SIG-M5 (cell line): ENCODE data around the gene ANKRD55.
"Not testable (repeated sequence)": the region's sequence is repeated elsewhere in the genome, so short reads cannot be mapped to it uniquely, and the experiment has no call there.

Source experiments
- DNase-seq: peaks from one replicate; lab custom pipeline; 2025; lab: John Stamatoyannopoulos, UW

ANKRD55 gene

DNA sequence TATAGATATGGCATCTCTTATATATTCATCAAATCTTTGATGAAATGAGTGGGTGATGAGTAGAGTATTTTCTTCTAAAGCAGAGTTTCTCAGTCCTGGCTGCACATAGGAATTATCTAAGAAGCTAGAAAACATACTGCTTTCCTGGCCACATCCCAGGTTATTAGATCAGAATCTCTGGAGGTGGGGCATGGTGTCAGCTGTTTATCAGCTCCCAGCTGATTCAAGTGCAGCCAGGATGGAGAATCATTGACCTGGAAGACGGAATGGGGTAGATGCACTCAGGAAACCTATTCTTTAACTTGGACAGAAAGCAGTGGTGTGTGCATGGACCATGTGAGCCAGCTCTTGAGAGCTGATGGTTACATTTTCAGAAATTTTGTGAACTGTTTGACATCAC is 130.2 kb downstream of the ANKRD55 start:
- no peak for DNase-seq

DNA sequence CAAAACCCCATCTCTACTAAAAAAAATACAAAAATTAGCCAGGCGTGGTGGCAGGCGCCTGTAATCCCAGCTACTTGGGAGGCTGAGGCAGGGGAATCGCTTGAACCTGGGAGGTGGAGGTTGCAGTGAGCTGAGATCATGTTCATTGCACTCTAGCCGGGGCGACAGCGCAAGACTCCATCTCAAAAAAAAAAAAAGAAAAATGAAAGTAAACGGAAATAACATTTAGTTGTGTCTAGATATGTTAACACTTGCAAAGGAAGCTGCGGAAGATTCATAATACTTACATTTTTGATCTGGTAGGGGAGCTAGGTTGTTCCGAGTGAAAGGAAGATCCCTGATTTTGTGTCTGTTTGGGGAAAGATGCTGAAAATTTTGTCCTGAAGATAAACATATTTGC is 130.9 kb downstream of the ANKRD55 start:
- not testable (repeated sequence) for DNase-seq

DNA sequence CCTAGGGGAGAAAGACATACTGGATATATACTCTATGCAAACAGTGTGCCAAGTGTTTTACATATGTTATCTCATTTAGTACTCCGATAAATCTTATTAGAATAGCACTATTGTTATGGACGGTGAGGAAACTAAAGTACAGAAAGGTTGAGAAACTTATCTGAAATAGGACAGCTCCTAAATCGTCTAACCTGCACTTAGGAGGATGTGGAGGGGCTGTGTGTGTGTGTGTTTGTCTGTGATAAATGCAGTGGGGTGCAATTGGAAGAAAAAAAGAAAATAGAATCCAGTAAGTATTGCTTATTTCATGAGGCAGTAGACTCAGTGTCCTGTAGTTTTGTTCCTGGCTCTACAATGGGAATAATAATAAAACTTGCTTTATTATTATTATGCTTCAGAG is 131.9 kb downstream of the ANKRD55 start:
- no peak for DNase-seq

DNA sequence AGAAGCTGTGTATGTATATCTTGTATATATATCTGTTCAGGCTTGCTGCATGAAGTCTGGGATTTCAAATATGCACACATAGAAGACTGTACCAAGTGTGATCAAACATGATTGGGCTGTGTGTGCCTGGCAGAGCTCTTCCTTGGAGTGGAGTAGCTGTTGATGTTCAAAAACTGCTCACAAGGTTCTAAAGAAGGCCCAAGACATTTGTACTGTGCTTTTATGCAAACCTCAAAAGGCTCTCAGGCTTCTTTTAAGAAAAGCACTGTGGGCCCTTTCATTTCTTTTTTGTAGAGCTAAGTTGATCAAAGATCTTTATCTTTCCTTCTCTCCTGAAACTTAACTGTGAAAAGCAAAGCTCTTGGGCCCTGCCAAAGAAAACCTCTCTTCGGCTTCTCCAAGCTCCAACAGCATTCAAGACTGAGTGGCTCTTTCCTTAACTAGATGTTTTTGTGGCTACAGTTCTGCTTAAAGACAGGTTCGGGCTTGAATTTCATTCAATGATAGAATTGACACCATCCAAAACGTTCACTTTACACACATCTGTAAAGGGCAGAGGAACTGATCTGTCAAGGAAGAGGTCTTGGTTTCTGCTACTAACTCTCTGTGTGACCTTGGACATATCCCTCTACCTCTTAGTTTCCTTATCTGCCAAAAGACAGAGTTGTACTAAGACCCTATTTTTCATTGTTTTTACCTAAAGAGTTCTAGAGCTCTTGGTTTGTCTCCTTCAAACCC is 132.5 kb downstream of the ANKRD55 start:
- DNase-seq: no peak

DNA sequence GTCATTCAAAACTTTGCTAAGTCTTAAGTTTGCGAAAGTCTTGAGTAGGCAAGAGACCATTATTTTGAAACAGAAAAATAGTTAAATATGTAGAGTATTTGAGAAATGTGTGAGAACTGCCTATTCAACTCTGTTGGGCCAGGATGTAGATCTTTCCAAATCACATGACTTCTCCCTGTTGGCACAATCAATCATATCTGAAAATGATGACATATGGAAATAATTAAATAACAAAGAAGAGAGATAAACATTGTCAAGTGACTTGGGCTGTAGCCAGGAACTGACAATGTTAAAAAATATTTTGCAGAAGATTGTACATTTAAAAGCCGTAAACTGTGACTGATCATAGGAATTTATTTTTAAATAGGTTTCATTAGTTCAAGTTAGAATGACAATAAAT is 133.8 kb downstream of the ANKRD55 start:
- no peak for DNase-seq

DNA sequence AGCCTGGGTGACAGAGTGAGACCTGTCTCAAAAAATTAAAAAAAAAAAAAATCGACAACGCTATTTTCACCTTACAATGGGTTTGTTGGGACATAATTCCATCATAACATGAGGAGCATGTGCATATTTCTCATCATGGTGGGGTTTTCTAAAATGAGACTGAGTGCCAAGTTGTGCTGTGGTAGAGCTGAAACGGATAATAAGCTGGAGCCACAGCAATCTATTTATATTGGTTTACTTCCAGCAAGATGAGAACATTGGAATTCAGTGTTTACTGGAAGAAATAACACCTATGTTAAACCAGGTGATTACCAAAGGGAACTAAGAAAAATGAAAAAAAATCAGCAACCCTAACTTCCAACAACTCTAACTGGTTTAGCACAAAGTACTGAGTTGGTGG is 136.1 kb downstream of the ANKRD55 start:
- no peak for DNase-seq

DNA sequence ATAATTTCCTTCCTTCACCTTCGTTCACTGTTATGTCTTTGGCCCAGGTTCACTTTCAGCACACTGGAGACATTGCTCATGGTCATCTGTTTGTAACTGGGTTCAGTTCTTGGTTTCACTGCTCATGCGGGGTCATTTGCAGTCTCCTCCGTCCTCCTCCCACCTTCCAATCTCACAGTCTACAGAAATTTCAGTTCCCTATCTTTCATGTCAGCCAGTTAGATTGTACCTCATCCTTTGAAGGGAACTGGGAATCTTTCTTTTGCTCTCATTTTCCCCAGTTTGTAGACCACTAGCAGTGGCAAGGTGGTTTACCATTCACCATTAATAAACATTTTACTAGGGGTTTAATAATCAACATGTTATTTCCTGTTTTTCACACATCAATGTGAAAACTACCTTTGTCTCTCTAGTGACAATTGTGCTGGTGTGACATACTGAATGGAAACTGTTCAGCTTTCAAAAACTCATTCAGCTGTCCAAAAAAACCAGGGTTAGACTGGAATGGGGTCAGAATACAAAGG is 137.5 kb downstream of the ANKRD55 start:
- no peak for DNase-seq

DNA sequence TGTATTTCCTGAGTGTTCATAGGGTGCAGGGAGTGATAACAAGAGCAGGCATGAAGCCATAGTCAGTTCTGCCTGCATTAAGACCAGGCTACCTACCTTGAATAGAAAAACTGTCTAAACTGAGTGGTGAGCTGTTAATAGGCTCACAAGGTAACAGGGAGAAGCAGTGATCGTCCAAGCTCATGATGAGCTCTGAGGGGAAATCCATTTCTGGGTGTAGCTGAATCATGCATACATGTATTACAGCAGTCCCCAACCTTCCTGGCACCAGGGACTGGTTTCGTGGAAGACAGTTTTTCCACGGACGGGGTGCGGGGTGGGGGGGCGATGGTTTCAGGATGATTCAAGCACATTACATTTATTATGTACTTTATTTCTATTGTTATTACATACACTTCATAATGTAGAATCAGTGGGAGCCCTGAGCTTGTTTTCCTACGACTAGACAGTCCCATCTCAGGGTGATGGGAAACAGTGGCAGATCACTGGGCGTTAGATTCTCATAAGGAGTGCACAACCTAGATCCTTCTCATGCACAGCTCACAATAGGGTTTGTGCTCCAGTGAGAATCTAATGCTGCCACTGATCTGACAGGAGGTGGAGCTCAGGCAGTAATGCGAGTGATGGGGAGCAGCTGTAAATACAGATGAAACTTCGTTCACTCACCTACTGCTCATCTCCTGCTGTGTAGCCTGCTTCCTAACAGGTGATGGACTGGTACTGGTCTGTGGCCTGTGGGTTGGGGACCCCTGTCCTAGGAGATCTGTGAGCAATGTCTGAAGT is 138.4 kb downstream of the ANKRD55 start:
- no peak for DNase-seq

DNA sequence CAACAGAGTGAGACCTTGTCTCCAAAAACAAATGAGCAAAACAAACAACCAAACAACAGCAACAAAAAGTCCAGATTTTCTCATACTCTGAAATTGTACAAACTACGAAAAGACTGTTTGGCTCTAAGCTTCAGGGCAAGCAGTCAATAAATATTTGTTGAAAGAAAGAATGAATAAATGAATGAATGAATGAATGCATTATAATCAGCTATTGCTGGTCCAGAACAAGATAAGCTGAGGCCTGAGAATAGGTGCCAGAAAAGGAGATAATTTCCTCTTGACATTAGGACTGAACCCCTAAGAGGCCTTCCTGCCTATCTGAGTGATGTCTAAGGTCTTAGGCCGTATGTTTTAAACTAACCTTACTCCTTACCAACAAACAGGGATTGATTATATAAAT is 139.2 kb downstream of the ANKRD55 start:
- no peak for DNase-seq

DNA sequence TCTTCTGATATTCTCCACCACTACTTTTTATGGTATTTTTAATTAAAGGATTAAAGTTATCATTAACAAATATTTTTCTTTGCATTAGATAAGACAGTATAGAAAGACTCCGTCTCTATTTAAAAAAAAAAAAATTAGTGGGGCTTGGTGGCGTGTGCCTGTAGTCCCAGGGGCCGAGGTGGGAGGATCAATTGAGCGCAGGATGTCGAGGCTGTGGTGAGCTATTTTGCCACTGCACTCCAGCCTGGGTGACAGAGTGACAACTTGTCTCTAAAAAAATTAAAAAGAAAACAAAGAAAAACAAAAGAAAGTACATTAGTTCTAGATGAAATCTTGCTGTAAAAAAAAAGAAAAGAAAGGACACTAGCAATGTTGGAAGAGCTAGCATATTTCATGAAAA is 141.0 kb downstream of the ANKRD55 start:
- no peak for DNase-seq

DNA sequence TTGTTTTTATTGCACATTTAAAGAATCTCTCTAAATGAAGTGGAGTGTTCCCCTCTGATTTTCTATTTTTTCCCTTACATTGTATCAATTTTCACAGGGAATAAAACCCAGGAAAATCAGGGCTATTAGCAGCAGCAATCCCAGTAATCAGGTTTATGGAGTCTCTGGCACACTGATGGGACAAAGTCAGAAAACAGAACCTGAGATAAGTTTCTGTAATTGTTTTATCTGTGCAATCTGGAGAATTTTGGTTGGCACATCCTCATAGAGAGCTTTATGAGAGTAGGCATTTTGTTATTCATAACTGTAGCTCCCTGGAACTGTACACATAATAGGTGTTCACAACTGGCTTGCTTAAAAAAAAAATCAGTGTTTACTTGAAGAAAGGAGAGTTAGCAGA is 141.5 kb downstream of the ANKRD55 start:
- no peak for DNase-seq

DNA sequence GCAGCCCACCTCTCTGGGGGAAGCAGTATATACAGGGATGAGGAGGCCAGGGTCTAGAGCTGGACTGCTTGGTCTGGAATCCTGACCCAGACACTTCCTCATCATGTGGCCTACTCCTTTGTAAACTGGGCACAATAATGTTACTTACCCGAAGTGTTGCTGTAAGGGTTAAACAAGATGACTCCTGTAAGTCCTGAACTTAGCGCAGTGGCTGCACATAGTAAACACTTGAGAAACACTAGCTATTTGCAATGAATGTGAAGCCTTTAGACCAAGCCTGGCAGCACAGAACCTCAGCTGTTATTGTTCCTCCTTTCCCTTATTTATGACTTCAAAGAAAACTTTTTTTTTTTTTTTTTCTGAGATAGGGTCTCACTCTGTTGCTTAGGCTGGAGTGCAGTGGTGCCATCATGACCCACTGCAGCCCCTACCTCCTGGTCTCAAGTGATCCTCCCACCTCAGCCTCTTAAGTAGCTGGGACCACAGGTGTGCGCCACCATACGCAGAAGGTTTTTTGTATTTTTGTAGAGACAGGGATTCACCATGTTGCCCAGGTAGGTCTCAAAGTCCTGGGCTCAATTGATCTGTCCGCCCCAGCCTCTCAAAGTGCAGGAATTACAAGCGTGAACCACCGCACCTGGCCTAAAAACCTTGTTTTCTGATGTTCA is 142.2 kb downstream of the ANKRD55 start:
- DNase-seq: no peak

DNA sequence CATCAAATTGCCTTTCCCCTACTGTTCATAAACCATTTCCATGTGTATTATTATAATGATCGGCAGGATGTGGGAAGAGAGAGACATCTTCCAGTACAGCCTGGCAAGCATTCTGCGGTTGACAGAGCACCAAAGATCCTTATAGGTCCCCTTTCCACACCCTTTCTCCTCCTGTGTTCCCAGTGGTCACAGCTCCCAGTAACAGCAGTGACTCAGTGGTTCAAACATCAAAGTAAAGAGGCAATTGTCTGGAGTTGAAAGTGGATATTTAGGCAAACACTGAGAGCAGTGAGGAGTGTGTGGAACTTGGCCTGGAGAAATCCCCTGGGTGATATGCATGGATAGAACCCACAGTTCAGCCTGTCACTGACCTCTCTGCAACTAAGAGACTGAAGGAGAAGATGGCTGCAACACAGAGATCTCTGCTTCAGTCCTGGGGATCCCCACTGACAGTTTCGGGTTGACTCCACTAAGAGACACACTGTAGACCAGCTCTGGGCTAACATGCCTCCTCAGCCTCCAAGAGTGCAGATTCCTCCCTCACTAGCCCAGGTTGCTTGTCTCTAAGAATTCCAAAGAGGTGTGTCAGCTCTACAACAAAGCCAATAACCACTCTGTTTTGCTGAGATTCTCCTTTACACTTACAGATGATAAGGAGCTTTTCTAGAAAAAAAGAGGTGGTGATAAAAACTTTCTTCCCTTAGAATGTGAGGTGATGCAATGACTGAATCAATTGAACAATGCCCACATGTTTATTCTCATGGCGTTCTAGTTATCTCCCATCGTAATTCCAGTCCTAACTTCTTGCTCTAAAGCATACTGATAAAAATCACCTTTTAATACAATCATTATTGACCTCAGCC is 143.9 kb downstream of the ANKRD55 start:
- DNase-seq: no peak

DNA sequence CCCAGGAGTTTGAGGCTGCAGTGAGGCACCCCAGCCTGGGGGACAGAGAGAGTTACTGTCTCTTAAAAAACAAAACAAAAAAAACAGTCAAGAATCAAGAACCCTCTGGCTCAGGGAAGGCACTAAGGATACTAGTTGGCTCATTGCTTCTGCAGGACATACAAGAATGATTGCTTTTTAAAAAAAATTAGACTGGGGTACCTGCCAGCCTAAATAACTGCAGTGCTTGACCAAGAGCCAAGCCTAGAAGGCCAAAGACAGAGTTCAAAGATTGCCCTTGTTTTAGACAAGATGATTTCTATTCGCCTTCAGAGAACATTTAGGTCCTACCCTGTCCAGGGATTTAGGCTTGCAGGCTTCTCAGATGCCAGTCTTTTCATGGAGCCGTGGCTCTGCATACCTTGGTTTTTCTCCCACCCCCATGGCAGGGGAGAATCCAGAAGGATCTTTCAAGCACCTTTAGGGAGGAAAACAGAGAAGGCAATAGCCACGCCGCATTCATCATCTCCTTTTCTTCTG is 144.6 kb downstream of the ANKRD55 start:
- DNase-seq: no peak

DNA sequence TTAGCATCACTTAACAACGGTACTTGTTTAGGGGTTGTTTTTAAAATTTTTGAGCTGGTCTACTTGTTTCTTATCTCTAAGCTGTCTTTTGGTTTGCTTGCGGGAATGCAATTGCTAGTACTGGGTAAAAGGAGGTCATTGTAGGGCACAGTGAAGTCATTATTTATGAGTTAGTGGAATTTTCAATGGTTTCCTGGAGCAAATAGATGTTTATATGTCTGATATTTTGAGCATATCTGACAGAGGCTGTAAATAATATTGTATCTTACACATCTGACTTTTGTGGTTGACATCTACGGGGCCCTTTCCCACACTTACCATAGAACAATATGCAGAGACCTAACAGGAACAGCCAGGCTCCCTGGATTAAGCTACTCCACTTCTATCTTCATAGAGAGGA is 147.9 kb downstream of the ANKRD55 start:
- no peak for DNase-seq

DNA sequence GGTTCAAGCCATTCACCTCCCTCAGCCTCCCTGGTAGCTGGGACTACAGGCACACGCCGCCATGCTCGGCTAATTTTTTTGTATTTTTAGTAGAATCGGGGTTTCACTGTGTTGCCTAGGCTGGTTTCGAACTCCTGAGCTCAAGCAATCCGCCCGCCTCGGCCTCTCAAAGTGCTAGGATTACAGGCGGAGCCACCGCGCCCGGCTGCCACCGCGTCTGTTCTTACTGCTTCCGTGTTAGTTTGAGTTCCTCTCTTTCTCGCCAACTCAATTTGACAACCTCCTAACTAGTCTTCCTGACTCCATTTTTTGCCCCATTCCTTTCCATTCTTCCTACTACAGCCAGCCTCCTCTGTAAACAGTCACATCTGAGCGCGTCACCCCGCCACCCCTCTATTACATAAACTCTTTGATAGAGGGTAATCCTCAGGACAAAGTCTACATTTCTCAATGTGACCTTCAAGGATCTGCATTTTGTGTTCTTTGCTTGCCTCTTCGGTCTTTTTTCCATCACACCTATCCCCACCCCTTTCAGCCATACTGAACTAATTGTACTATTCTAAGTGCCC is 149.8 kb downstream of the ANKRD55 start:
- no peak for DNase-seq

DNA sequence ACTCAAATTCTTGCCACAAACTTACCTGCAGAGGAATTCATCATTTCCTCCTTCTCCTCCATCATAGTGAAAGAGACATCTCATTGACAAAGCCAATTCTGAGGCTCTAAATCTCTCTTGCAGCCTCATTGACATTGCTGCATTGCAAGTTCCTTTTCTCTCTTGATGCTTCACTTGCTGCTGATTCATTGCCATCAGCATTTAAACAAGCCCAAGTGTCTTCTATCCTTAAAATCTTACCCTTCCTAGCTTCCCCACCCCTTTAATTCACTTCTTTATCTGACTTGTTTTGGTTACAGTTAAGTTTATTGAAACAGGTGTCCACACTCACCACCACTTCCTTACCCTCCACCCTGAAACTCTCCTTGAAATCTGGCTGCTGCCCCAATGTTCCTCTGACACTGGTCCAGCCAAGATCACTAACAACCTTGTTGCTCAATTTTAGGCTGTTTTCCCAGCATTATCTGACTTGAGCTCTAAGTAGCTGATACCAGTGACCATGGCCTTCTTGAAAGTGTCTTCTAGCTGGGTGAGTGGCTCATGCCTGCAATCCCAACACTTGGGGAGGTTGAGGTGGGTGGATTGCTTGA is 152.0 kb downstream of the ANKRD55 start:
- not testable (repeated sequence) for DNase-seq

DNA sequence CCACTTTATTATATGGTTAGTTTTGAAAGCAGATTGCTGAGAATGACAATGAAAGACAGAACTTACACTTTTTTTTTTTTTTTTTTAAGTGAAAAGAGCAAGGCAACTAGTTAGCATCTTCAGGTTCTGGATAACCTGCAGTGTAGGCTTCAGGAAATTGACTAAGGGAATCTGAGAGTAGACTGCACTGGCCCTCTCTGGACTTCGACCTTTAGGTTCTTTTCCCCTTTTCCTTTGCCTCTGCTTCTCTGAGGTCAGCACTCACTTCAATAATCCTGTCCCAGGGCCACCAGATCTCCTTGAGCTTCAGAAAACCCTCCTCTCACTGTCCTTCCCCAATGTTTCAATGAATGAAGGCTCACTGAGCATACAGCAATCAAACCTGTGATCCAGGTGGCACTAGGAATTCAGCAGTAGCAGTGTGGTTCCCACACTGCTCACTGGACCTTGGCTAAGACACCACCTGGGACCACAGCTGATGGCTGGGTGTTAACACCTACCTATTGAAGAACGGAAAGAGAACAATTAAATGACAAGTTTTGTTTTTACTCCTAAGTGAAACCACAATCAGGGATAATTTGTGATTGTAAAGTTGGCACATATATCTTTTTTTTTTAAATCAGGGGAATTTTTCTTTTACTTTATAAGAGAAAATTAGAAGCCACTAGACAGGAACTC is 152.6 kb downstream of the ANKRD55 start:
- DNase-seq: no peak

DNA sequence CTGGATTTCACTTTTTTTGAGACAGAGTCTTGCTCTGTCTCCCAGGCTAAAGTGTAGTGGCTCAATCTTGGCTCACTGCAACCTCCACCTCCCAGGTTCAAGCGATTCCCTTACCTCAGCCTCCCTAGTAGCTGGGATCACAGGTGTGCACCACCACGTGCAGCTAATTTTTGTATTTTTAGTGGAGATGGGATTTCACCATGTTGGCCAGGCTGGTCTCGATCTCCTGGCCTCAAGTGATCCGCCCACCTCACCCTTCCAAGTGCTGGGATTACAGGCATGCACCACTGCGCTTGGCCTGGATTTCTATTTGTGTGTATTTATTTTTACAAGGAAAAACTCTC is 154.0 kb downstream of the ANKRD55 start:
- DNase-seq: not testable (repeated sequence)
